C4-2B (cell line): ENCODE data around the gene CEP44.
"Not testable (repeated sequence)": the region's sequence is repeated elsewhere in the genome, so short reads cannot be mapped to it uniquely, and the experiment has no call there.

ENCODE experiments used
- H3K27ac ChIP-seq: fragments of 450-650 bp; 2 replicates; pipeline ENCODE4 v1.5.1; 2017
- CTCF ChIP-seq: fragments of 450-650 bp; conservative IDR thresholded peaks from 2 replicates; pipeline ENCODE4 v1.5.1; 2017; ENCODE audit warnings: mild to moderate bottlenecking
- ZFX ChIP-seq: fragments of 450-650 bp; IDR thresholded peaks from 2 replicates; pipeline ENCODE4 v1.6.1; 2017

CEP44 gene

GRCh38 chr4:174254613-174255012 is 29.1 kb upstream of the CEP44 start:
- no peak for TF ChIP-seq CTCF
- no peak overlapping the region for H3K27ac ChIP-seq

GRCh38 chr4:174255374-174255773 is 28.3 kb upstream of the CEP44 start:
- no peak overlapping the region for H3K27ac ChIP-seq
- TF ChIP-seq CTCF (no peak), ZFX (no peak)

- no peak for TF ChIP-seq ZFX
- no peak for TF ChIP-seq CTCF
- no peak overlapping the region for H3K27ac ChIP-seq
Observed at GRCh38 chr4:174255786-174256185, 27.9 kb upstream of the CEP44 start.

- no peak overlapping the region for H3K27ac ChIP-seq
- TF ChIP-seq CTCF (no peak), ZFX (no peak)
Observed at GRCh38 chr4:174256277-174256713, 27.4 kb upstream of the CEP44 start.

GRCh38 chr4:174259580-174259979 is 24.1 kb upstream of the CEP44 start:
- no peak overlapping the region for H3K27ac ChIP-seq
- no peak for TF ChIP-seq ZFX
- TF ChIP-seq CTCF: no peak

GRCh38 chr4:174260099-174260498 is 23.6 kb upstream of the CEP44 start:
- TF ChIP-seq ZFX: no peak
- TF ChIP-seq CTCF: no peak
- H3K27ac ChIP-seq: no peak overlapping the region

- not testable (repeated sequence) for H3K27ac ChIP-seq
Observed at GRCh38 chr4:174261432-174261831, 22.3 kb upstream of the CEP44 start.

GRCh38 chr4:174262624-174263444 is 20.9 kb upstream of the CEP44 start:
- no peak overlapping the region for H3K27ac ChIP-seq
- no peak for TF ChIP-seq ZFX
- TF ChIP-seq CTCF: no peak
